Mucosa of gallbladder (tissue), 1 donor: ENCODE data around the gene SPDEF. TPM values are rescaled to one million over a fixed set of nuclear protein-coding genes. Genes with fewer than 3 reads are reported as not detected.

Experiments
- DNase-seq: peaks from one replicate; pipeline ENCODE4 v3.0.0-alpha.2; 2020; ENCODE audit warnings: low spot score
- total RNA-seq: library from RNA; stranded (reverse); gene quantifications from one replicate; pipeline ENCODE4 v1.2.1, GENCODE V29; 2021
- donor health status: DM: no; HTN: no; CAD: no.

Gene SPDEF
- total RNA-seq, 1 donor from 2014 or later, result 16.7 TPM

DNA sequence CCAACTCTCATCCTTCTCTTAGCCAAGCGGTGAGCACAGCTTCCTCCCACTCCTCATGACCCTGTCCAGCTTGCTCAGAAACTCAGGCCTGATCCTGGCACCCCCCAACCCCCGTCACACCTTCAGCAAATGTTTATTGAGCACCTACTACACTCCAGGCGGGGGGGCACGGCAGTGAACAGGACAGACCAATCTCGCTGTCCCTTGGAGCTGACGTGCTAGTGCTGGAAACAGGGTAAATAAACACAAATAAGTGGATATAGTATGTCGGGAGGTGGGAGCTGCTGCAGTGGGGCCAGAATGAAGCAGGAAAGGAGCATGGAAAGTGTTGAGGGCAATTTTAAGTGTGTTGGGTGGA lies 7.4 kb upstream of the SPDEF start:
- DNase-seq, result no peak

- DNase-seq, result no peak
Measured at GRCh38 chr6:34562861-34563512, 6.9 kb upstream of the SPDEF start.

DNA sequence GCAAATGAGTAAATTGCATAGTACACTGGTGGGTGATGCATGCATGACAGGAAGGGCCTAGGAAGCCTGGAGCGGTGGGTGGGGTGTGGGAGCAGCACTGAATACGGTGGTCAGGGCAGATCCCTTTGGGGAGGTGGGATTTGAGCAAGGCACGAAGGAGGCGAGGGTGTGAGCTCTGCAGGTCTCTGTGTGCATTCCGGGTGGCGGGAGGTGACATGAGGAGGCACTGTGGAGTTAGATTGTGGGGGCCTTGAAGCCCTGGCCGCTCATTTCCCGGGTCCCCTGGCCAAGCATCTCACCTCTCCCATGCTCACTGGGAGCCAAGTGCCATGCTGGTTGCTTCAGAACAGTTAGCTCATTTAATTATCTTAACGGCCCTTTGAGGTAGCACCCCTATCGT lies 6.2 kb upstream of the SPDEF start:
- DNase-seq, result no peak

- no peak for DNase-seq
Measured at GRCh38 chr6:34561227-34561530, 5.0 kb upstream of the SPDEF start.

DNA sequence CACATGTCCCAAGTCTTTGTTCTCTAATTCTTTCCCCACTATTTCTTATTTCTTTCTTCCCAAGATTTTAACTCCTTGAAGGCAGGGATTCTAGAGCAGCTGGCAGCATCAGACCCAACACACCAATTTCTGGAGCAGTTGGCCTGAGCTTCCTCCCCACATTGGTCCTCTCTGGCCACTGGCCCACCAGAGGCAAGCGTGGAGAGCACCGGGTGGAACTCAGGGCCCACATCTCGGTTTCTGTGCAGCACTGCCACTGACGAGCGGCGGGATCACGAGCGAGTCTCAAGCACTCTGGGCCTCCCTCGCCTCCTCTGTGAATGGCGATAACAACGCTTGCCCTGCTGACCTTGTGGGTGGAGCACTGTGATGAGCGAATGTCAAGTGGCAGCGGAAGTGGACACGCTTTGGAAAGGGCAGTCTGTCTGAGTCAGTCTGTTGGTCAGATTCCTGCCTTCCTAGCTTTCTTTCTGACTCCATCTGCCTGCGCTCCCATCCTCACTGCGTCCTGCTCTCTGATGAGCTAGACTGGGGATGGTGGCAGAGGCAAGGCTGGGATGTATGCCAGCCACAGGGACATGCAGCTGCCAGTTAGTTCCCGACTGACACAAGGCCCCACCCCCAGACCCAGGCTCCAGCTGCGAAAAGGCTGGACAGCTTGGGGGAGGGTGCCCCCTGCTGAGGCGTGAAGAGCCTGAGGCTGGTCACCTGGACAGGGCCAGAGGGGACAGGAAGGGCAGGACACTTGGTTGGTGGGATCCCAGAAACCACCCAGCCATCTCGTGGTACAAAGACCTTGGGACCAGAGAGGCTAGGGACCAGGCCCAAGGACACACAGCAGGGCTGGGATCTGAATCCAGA lies 4.5 kb upstream of the SPDEF start:
- peak; percentile 19 for DNase-seq

DNA sequence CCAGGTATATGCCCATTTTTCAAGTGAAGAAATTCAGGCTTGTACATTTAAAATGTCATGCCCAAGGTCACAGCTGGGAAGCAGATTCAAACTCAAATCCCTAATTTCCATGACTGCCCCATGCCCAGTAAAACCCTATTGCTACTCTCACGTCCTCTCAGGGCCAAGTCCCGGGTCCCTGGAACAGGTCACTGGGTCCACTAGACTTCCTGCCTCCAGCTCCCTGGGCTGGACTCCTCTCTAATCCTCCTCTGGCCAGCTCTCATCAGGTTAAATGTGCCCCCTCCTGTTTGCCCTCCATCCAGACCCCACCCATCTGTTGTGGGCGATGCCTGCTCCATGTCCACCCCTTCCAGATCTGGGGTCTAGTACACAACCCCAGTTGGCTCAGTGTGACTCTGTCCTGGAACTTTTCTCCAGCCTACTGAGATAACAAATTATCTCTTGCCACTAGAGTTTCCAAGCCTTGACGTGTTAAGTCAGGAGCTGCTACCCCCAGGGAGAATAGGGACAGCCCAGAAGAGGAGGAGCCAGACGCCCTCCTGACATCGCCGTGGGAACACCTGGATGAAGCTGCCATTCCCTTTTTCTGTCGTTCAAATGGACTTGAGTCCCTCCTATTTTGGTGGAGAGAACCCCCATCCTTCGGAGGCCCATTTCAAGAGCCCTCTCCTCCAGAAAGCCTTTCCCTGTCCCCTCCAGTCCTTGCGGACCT lies 3.7 kb upstream of the SPDEF start:
- DNase-seq, result no peak

- no peak for DNase-seq
Measured at GRCh38 chr6:34558172-34558714, 2.1 kb upstream of the SPDEF start.

- no peak for DNase-seq
Measured at GRCh38 chr6:34557228-34557627, 1.1 kb upstream of the SPDEF start.

GRCh38 chr6:34556493-34556892 lies 364 bp upstream of the SPDEF start:
- no peak for DNase-seq

- DNase-seq, result no peak
Measured at GRCh38 chr6:34555328-34555727, 801 bp downstream of the SPDEF start.

DNA sequence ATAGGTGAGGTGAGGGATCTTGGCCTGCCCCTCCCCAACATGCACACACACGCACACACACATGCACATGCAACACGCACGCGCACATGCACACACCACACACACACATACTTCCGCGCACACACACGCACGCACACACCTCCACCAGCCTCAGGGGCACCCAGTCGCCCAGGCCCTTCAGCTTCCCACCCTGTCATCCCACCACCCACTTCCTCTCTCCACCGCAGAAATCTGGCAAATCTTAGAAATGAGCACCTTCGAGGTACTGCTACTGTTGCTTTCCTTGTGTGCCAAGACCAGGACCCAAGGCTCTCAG lies 1.2 kb downstream of the SPDEF start:
- DNase-seq, result no peak

- DNase-seq, result no peak
Measured at GRCh38 chr6:34554291-34555006, 1.7 kb downstream of the SPDEF start.

DNA sequence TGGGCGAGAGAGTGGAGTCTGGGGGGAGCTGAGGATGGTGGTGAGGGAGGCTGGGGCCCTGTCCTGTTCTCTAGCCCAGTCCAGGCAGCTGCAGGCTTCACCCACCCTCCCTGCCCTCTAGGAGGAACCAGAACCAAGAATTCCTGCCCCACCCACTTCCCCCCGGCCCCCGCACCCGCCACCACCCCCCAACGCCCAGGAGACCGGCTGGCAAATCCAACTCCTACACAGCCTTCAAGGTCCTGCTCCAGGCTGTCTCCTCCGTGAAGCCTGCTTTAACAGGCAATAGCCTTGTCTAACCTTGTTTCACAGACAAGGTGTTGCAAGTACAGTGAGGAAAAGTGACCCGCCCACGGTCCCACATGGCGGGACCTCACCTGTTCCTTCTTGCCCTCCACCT lies 2.4 kb downstream of the SPDEF start:
- DNase-seq, result no peak

DNA sequence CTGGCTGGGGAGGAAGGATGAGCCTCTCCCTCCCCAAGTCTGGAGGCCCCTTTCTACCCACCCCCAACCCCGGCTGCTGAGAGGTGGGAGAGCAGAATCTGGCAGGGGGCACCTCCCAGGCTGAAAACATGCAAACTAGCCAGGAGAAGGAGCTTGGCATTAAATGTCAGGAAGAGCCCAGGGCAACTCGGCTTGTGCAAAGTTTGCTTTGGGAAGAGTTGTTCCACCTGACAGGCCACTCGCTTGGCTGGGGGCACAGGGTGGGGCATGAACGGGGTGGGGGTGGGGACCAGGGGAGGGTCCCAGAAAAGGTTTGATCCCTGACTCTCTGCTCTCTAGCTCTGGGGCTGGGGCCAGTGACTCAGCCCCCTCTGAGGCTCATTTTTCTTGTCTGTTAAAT lies 3.0 kb downstream of the SPDEF start:
- DNase-seq, result no peak

DNA sequence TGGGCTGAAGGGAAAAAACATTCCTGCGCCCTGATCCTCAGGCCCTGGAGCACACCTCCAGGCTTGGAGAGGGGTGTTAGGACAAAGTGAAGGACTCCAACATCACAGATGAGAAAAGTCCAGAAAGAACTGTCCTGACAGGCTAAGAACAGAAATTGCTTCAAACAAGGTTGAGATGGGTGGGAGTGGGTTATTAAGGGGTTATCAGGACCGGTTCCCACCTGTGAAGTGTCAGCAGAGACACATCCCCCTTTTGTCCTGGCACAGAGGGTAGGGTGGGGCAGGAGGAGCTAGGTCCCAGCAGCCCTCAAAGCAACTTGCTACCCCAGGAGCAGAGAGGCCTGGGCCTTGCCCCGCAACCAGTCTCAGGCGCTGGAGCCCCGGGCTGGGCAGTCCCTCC lies 3.5 kb downstream of the SPDEF start:
- no peak for DNase-seq

GRCh38 chr6:34551720-34552119 lies 4.4 kb downstream of the SPDEF start:
- no peak for DNase-seq

- no peak for DNase-seq
Measured at GRCh38 chr6:34549804-34550202, 6.3 kb downstream of the SPDEF start.

- no peak for DNase-seq
Measured at GRCh38 chr6:34549026-34549803, 6.9 kb downstream of the SPDEF start.

- DNase-seq, result no peak
Measured at GRCh38 chr6:34547701-34548644, 8.2 kb downstream of the SPDEF start.
